ENCODE measurements around the gene TRAK1. TPM values are rescaled to one million over a fixed set of nuclear protein-coding genes. Genes with fewer than 3 reads are reported as not detected.

TRAK1 gene, protein sequence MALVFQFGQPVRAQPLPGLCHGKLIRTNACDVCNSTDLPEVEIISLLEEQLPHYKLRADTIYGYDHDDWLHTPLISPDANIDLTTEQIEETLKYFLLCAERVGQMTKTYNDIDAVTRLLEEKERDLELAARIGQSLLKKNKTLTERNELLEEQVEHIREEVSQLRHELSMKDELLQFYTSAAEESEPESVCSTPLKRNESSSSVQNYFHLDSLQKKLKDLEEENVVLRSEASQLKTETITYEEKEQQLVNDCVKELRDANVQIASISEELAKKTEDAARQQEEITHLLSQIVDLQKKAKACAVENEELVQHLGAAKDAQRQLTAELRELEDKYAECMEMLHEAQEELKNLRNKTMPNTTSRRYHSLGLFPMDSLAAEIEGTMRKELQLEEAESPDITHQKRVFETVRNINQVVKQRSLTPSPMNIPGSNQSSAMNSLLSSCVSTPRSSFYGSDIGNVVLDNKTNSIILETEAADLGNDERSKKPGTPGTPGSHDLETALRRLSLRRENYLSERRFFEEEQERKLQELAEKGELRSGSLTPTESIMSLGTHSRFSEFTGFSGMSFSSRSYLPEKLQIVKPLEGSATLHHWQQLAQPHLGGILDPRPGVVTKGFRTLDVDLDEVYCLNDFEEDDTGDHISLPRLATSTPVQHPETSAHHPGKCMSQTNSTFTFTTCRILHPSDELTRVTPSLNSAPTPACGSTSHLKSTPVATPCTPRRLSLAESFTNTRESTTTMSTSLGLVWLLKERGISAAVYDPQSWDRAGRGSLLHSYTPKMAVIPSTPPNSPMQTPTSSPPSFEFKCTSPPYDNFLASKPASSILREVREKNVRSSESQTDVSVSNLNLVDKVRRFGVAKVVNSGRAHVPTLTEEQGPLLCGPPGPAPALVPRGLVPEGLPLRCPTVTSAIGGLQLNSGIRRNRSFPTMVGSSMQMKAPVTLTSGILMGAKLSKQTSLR
- 24.5 and 41.7 TPM in 2 replicates for total RNA-seq

DNA sequence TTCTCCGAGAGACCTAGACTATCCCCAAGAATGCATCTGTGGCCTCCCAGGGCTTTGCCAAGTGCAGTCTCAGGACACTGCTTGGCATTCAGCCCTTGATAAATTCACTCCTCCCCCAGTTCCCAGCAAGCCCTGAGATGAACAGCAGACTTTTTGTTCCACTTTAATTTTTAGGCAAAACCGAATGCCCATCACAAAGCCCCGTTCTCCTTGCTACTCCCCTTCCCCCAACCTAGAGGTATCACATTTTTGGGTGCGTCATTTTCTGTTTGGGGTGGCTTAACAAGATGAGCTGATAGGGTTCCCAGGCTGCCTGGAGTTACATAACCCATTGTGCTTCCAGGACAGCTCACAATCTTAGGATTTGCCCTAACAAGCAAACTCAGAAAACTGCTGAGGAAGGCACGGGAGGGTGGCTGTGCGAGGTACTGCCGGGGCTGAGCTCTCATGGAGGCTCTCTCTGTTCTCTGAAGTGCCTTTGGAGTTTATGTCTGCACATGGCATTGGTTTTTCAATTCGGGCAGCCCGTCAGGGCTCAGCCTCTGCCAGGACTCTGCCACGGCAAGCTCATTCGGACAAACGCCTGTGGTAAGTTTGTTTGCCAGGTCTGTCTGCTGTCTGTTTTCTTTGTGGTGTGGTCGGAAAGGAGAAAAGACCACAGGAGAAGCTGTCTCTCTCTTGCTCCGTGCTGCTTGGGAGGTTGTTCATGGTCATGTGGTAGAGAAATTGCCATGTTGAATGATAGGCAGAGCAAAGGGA lies at the start of gene TRAK1:
TRAK1 (plus strand) TSS at position 385 of the 759 bp plus-strand sequence; CDS start at position 498, 113 bp downstream.

DNA sequence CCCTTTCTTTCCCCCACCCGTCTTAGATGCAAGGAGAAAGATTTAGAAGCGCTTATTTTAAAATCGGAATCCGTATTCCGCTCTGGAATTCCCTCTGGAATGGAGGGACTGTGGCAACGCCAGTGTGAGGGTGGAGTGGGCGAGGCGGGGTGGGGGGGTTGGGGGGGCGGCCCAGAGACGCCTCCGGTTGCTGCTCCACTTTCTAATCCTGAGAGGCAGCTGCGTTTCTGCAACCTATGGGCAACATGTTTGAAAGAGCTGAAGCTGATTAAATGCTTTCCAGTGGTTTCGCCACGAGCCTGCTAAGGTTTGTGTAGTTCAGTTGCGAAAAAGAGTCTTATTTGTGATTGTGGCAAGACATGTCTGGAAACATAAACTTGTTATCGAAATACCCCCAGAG lies 174.9 kb downstream of the TRAK1 start, which contains the start of gene CCK:
CCK (minus strand) TSS at position 101 of the 400 bp plus-strand sequence. CDS start 2,555 bp downstream, outside the sequence.

Other genes with a start within 250 kb of the TRAK1 start
- gene ULK4, start 129.3 kb upstream of the TRAK1 start, total RNA-seq: 3.7 and 5.9 TPM in 2 replicates
- 0.70 and 1.5 TPM in 2 replicates for gene CCK, start 174.8 kb downstream of the TRAK1 start, total RNA-seq

Measured in airway epithelial cell (primary cell).